VCaP (cell line): ENCODE measurements around the gene PARVA.

Source experiments
- H3K27ac ChIP-seq: fragments of 450-650 bp; 2 replicates; pipeline ENCODE4 v1.5.1; 2017
- CTCF ChIP-seq: fragments of 450-650 bp; conservative IDR thresholded peaks from 2 replicates; pipeline ENCODE4 v1.5.1; 2017; ENCODE audit warnings: mild to moderate bottlenecking, moderate library complexity

PARVA gene

GRCh38 chr11:12456651-12457579 is 79.5 kb downstream of the PARVA start:
- H3K27ac ChIP-seq: no peak overlapping the region
- TF ChIP-seq CTCF: no peak

- H3K27ac ChIP-seq: no peak overlapping the region
- TF ChIP-seq CTCF: no peak
Observed at GRCh38 chr11:12458042-12458441, 80.7 kb downstream of the PARVA start.

GRCh38 chr11:12459374-12459773 is 82.0 kb downstream of the PARVA start:
- no peak for TF ChIP-seq CTCF
- H3K27ac ChIP-seq: no peak overlapping the region

GRCh38 chr11:12459865-12460444 is 82.6 kb downstream of the PARVA start:
- H3K27ac ChIP-seq: no peak overlapping the region
- no peak for TF ChIP-seq CTCF

- no peak for TF ChIP-seq CTCF
- no peak overlapping the region for H3K27ac ChIP-seq
Observed at GRCh38 chr11:12460466-12460865, 83.1 kb downstream of the PARVA start.

- no peak for TF ChIP-seq CTCF
- H3K27ac ChIP-seq: no peak overlapping the region
Observed at GRCh38 chr11:12461516-12461915, 84.1 kb downstream of the PARVA start.

- TF ChIP-seq CTCF: no peak
- no peak overlapping the region for H3K27ac ChIP-seq
Observed at GRCh38 chr11:12464303-12464702, 86.9 kb downstream of the PARVA start.
